H1 (cell line): ENCODE results near the gene HOTAIR. TPM values are rescaled to one million over a fixed set of nuclear protein-coding genes. Genes with fewer than 3 reads are reported as not detected.

Source experiments
- BCL11A ChIP-seq, 2 experiments: IDR thresholded peaks; one replicate each; pipeline ENCODE4 v1.6.1; 2011; ENCODE audit warnings: low read depth in 2 of 2, low read length in 2 of 2, mild to moderate bottlenecking in 2 of 2
- FOSL1 ChIP-seq: IDR thresholded peaks from 2 replicates; pipeline ENCODE4 v1.6.1; 2011; ENCODE audit warnings: mild to moderate bottlenecking, low read depth, low read length, moderate library complexity; ENCODE audit not compliant: insufficient read depth
- JUN ChIP-seq: IDR thresholded peaks from 2 replicates; pipeline ENCODE4 v1.6.1; 2011; ENCODE audit warnings: low read depth, mild to moderate bottlenecking, improper control_type of control experiment, low read length
- polyA plus RNA-seq, 7 experiments: library from polyadenylated mRNA; depleted of rRNA in 3 of 7; stranded (reverse) in 5 of 7; unstranded in 2 of 7; fragments of >200 nt in 5 of 7; fragments of 200-250 nt in 2 of 7; gene quantifications; 1 replicate in 5 of 7; 2 replicates in 1 of 7; 4 replicates in 1 of 7; pipeline versions ENCODE4 v1.2.1 to v1.2.3, GENCODE V29; 2011 to 2013; ENCODE audit warnings: missing spikeins in 2 of 7, mixed read lengths in 2 of 7
- total RNA-seq: library from RNA; stranded (reverse); fragmentation: NEBNext Ultra II Directional; extraction: Animal tissue kit (Norgen Biotek cat#: 25700); gene quantifications from 2 replicates; pipeline ENCODE4 v1.2.1, GENCODE V29; 2021

HOTAIR gene
- total and polyA plus RNA-seq, 2 of the 8 experiments (the other 6 are each of a cell fraction or from before 2014, with no cell fraction given) = not detected

DNA sequence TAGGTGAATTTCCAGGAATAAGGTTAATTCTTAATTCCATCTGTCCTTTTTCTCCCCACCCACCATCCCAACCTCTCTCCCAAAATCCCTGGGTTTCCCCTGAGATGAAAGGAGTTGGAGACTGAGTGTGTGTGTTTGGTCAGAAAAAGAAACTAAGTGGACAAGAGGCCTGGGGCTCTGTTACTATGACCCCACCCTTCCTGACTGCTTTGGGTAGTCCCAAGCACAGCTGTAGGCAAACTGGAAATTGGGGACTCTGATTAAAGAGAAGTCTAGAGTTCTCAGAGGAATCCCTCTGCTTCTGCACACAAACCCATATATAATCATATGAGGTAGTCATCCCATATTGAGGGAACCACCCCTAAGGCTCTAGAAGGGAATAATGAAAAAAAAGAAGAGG is 27.0 kb downstream of the HOTAIR start (continued):
- TF ChIP-seq FOSL1 (no peak), BCL11A (IDR thresholded peaks at IDR 0.05; ENCODE audit: low read depth in 2 of 2, low read length in 2 of 2) (no peak), JUN (no peak)
